Loucy (cell line): ENCODE data around the gene CANT1.

ENCODE experiments used
- H2AFZ ChIP-seq: fragments of 200-600 bp; sonication (generic); 2 replicates; pipeline ENCODE4 v1.6.0; 2016; ENCODE audit warnings: antibody characterized with exemption, mild to moderate bottlenecking, low read length, moderate library complexity
- H3F3A ChIP-seq: fragments of 200-600 bp; 2 replicates; pipeline ENCODE4 v1.6.0; 2016; ENCODE audit warnings: antibody characterized with exemption, low read depth, mild to moderate bottlenecking
- H3K27me3 ChIP-seq: fragments of 200-600 bp; sonication (generic); 2 replicates; pipeline ENCODE4 v1.6.1; 2014; ENCODE audit warnings: low read length, mild to moderate bottlenecking; ENCODE audit not compliant: insufficient read depth, poor library complexity, severe bottlenecking
- H3K36me3 ChIP-seq: fragments of 200-600 bp; sonication (generic); 2 replicates; pipeline ENCODE4 v1.6.1; 2016; ENCODE audit warnings: low read length; ENCODE audit not compliant: insufficient read depth
- H3K4me1 ChIP-seq: fragments of 200-600 bp; sonication (generic); 2 replicates; pipeline ENCODE4 v1.5.1; 2014; ENCODE audit warnings: low read length, mild to moderate bottlenecking; ENCODE audit not compliant: insufficient read depth, poor library complexity, severe bottlenecking
- H3K4me2 ChIP-seq: fragments of 200-600 bp; sonication (generic); 2 replicates; pipeline ENCODE4 v1.6.0; 2014; ENCODE audit warnings: antibody characterized with exemption, low read length, low read depth, mild to moderate bottlenecking; ENCODE audit not compliant: poor library complexity, severe bottlenecking
- H3K4me3 ChIP-seq: fragments of 200-600 bp; sonication (generic); 2 replicates; pipeline ENCODE4 v1.5.1; 2014; ENCODE audit warnings: low read length, mild to moderate bottlenecking, mixed read lengths; ENCODE audit not compliant: poor library complexity, severe bottlenecking
- H3K79me2 ChIP-seq: fragments of 200-600 bp; sonication (generic); 2 replicates; pipeline ENCODE4 v1.6.1; 2014; ENCODE audit warnings: low read length; ENCODE audit not compliant: insufficient read depth
- H3K9ac ChIP-seq: fragments of 200-600 bp; sonication (generic); 2 replicates; pipeline ENCODE4 v1.6.0; 2014; ENCODE audit warnings: mild to moderate bottlenecking, low read depth, low read length, moderate library complexity; ENCODE audit not compliant: poor library complexity, severe bottlenecking
- H3K9me2 ChIP-seq: fragments of 200-600 bp; sonication (generic); replicated peaks from 2 replicates; pipeline ENCODE4 v1.6.1; 2016; ENCODE audit warnings: low read depth, low read length, mixed read lengths
- H3K9me3 ChIP-seq: fragments of 200-600 bp; sonication (generic); 2 replicates; pipeline ENCODE4 v1.6.1; 2014; ENCODE audit warnings: mild to moderate bottlenecking, antibody characterized with exemption, low read length, low read depth; ENCODE audit not compliant: insufficient read depth
- H4K20me1 ChIP-seq: fragments of 200-600 bp; sonication (generic); 2 replicates; pipeline ENCODE4 v1.6.0; 2014; ENCODE audit warnings: antibody characterized with exemption, low read length, mild to moderate bottlenecking; ENCODE audit not compliant: insufficient read depth, poor library complexity, severe bottlenecking
- EZH2phosphoT487 ChIP-seq: fragments of 200-600 bp; IDR thresholded peaks from 2 replicates; pipeline ENCODE4 v1.6.1; 2018; ENCODE audit warnings: antibody characterized with exemption, mild to moderate bottlenecking, moderate library complexity, borderline replicate concordance
- TF ChIP-seq, protein P1 (sequence below): fragments of 200-600 bp; sonication (generic); conservative IDR thresholded peaks from 2 replicates; pipeline ENCODE4 v1.5.1; 2014; ENCODE audit warnings: mild to moderate bottlenecking, antibody characterized with exemption, low read length

The CANT1 gene

DNA sequence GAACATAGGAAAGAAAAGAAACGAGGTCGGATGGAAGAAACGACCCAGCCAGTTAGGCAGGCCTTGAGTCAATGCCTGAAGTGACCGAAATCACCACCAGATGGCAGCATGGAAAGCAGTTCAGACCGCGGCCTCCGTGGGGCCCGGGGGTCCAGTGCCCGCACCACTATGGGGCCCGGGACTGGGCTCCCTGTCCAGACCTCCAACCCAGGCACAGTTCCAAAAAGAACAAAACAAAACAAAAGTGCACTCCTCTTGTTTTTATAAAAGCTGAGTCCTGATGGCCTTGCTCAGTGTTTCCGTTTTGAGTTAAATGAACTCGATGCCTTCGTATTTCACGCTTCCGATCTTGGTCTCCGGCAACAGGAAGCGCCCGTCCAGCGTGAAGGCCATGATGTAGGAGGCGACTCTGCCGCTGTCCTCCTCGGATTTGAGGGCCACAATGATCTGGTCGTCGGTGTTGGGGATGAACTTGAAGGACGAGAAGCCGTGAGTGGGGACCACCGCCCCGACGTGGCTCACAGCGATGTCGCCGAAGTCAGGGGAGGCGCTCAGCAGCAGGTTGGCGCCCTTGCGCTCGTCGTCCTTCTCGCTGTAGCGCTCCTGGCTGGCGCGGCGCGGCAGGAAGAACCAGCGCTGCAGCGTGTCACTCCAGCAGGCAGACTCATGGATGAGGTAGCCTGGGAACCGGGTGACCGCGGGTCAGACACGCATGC is 16.2 kb downstream of the CANT1 start:
- H4K20me1 ChIP-seq: peaks cover 7% of the 10 kb centered on the region
- H2AFZ ChIP-seq: no peak overlapping the region
- no peaks in the 10 kb centered on the region for H3K4me1 ChIP-seq
- no peak overlapping the region for H3K9ac ChIP-seq
- no peaks in the 10 kb centered on the region; the same call in 1 of the 2 replicates for H3K79me2 ChIP-seq
- H3K27me3 ChIP-seq: no peaks in the 10 kb centered on the region
- TF ChIP-seq, protein P1, sequence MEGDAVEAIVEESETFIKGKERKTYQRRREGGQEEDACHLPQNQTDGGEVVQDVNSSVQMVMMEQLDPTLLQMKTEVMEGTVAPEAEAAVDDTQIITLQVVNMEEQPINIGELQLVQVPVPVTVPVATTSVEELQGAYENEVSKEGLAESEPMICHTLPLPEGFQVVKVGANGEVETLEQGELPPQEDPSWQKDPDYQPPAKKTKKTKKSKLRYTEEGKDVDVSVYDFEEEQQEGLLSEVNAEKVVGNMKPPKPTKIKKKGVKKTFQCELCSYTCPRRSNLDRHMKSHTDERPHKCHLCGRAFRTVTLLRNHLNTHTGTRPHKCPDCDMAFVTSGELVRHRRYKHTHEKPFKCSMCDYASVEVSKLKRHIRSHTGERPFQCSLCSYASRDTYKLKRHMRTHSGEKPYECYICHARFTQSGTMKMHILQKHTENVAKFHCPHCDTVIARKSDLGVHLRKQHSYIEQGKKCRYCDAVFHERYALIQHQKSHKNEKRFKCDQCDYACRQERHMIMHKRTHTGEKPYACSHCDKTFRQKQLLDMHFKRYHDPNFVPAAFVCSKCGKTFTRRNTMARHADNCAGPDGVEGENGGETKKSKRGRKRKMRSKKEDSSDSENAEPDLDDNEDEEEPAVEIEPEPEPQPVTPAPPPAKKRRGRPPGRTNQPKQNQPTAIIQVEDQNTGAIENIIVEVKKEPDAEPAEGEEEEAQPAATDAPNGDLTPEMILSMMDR: peak; percentile 79
- TF ChIP-seq EZH2phosphoT487: no peak
- H3K4me2 ChIP-seq: no peak overlapping the region
- H3F3A ChIP-seq: no peaks in the 10 kb centered on the region
- H3K4me3 ChIP-seq: no peak overlapping the region
- peaks cover 79% of the 10 kb centered on the region; the same call in 1 of the 2 replicates for H3K36me3 ChIP-seq
- no peaks in the 10 kb centered on the region for H3K9me2 ChIP-seq
- H3K9me3 ChIP-seq: no peaks in the 10 kb centered on the region

DNA sequence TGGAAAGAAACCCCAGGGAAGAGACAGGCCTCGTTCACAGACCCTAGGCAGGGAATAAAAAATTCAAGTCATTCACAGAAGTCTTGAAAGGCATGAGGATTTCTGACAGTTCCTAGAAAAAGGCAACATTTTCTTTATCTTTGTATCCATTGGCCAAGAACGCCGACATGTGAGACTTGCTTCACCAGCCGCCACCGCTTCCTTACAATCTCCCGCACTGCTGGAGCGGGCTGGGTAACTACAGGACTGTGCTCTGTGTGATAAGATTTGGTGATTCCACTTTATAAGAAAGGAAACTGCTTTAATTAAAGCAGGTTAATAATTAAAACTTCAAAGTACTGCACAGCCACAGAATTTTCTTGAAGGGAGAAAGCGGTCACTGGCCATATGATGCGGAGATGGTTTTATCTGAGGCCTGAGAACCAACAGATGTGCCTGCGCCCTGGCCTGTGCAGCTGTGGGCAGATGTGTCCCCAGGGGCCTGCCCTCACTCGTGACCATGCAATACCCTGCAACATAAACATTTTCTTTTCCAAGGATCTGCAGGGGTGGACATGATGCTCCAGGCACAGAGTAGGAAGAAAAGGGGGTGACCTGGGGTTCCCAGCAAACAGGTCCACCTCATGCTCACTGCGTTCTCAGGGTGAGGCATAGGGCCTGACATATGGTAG is 16.9 kb downstream of the CANT1 start:
- Histone ChIP-seq H3K27me3 (no peaks in the 10 kb centered on the region), H3K4me3 (no peak overlapping the region), H3K4me2 (no peak overlapping the region), H2AFZ (no peak overlapping the region), H3K9ac (no peak overlapping the region), H3K79me2 (no peaks in the 10 kb centered on the region; the same call in 1 of the 2 replicates), H3K4me1 (no peaks in the 10 kb centered on the region), H3K9me3 (no peaks in the 10 kb centered on the region), H3K36me3 (peaks cover 71% of the 10 kb centered on the region; the same call in 1 of the 2 replicates), H4K20me1 (peaks cover 4% of the 10 kb centered on the region), H3F3A (no peaks in the 10 kb centered on the region), H3K9me2 (no peaks in the 10 kb centered on the region)
- TF ChIP-seq EZH2phosphoT487: no peak
- TF ChIP-seq, protein P1: no peak

DNA sequence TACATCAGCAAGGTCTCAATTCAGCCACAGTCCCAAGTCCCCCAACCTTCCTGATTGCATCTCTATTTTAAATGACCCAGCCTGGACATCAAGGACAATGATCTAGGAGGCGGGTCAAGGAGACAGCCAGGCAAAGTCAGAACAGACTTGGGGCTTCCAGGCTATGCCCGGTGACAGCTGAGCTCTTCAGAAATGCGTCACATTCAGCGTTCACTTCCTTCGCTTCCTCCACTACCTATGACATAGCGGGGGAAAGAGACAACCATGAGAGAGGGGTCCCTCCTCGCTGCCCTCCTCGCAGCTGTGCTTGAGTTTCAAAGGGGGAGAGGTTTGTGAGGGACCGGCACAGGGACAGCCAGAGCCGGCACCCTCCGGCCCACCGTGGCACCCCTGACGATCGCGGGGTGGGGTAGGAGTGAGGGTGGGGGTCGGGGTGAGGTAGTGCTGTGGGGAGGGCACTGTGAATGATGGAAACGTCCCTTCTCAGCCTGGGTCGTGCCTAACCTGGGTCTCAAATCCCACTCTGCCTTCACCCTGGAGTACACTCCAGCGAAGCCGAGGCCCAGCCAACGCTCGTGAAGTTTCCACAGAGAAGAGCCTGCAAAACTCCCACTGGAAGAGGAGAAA is 17.5 kb downstream of the CANT1 start:
- H3K36me3 ChIP-seq: peaks cover 65% of the 10 kb centered on the region; the same call in 1 of the 2 replicates
- H3K9me3 ChIP-seq: no peaks in the 10 kb centered on the region
- H3K4me3 ChIP-seq: no peak overlapping the region
- H3K27me3 ChIP-seq: no peaks in the 10 kb centered on the region
- H3K9ac ChIP-seq: no peak overlapping the region
- peaks cover 1% of the 10 kb centered on the region for H3K4me1 ChIP-seq
- TF ChIP-seq, protein P1: no peak
- TF ChIP-seq EZH2phosphoT487: no peak
- no peak overlapping the region for H2AFZ ChIP-seq
- no peak overlapping the region for H3K4me2 ChIP-seq
- H4K20me1 ChIP-seq: peaks cover 4% of the 10 kb centered on the region
- H3K79me2 ChIP-seq: no peaks in the 10 kb centered on the region; the same call in 1 of the 2 replicates
- no peaks in the 10 kb centered on the region for H3K9me2 ChIP-seq
- no peaks in the 10 kb centered on the region for H3F3A ChIP-seq
